Fibroblast of peridontal ligament (primary cell): Measurements from ENCODE around the gene BICRA.
"Not testable (repeated sequence)": the region's sequence is repeated elsewhere in the genome, so short reads cannot be mapped to it uniquely, and the experiment has no call there.

Experiments
- DNase-seq: peaks from one replicate; pipeline ENCODE4 v3.0.0-alpha.2; 2010; ENCODE audit errors: extremely low read depth

BICRA gene

GRCh38 chr19:47714855-47715254 is 105.9 kb downstream of the BICRA start:
- DNase-seq: not testable (repeated sequence)

GRCh38 chr19:47716270-47716937 is 107.5 kb downstream of the BICRA start:
- no peak for DNase-seq

- not testable (repeated sequence) for DNase-seq
These were observed 109.6 kb downstream of the BICRA start for GRCh38 chr19:47718415-47719046.

- DNase-seq: peak; percentile 98
These were observed 110.3 kb downstream of the BICRA start for GRCh38 chr19:47719047-47719859.

- peak; percentile 46 for DNase-seq
These were observed 111.9 kb downstream of the BICRA start for GRCh38 chr19:47720669-47721422.

- peak; percentile 85 for DNase-seq
These were observed 114.6 kb downstream of the BICRA start for GRCh38 chr19:47723581-47723940.

GRCh38 chr19:47725759-47726401 is 116.9 kb downstream of the BICRA start:
- no peak for DNase-seq

GRCh38 chr19:47726467-47726866 is 117.5 kb downstream of the BICRA start:
- DNase-seq: peak; percentile 77

- not testable (repeated sequence) for DNase-seq
These were observed 119.4 kb downstream of the BICRA start for GRCh38 chr19:47728295-47728694.

GRCh38 chr19:47729468-47729798 is 120.5 kb downstream of the BICRA start:
- DNase-seq: peak; percentile 46

GRCh38 chr19:47729799-47730520 is 121.0 kb downstream of the BICRA start:
- no peak for DNase-seq

GRCh38 chr19:47730521-47730889 is 121.6 kb downstream of the BICRA start:
- DNase-seq: no peak

- no peak for DNase-seq
These were observed 122.0 kb downstream of the BICRA start for GRCh38 chr19:47730910-47731309.

- DNase-seq: no peak
These were observed 126.2 kb downstream of the BICRA start for GRCh38 chr19:47735131-47735530.

- no peak for DNase-seq
These were observed 132.1 kb downstream of the BICRA start for GRCh38 chr19:47740866-47741519.

GRCh38 chr19:47741544-47742140 is 132.7 kb downstream of the BICRA start:
- no peak for DNase-seq

- DNase-seq: peak; percentile 35
These were observed 133.7 kb downstream of the BICRA start for GRCh38 chr19:47742634-47743033.

GRCh38 chr19:47745010-47745901 is 136.3 kb downstream of the BICRA start, which contains the start of gene NOP53:
Gene NOP53 (plus strand): TSS chr19:47745546. CDS start chr19:47745560, 14 bp downstream.
- peak; percentile 98 for DNase-seq

GRCh38 chr19:47746129-47746528 is 137.2 kb downstream of the BICRA start:
- DNase-seq: not testable (repeated sequence)
